Psoas muscle (tissue), 8 donors: ENCODE measurements around the gene SSC5D. TPM values are rescaled to one million over a fixed set of nuclear protein-coding genes. Genes with fewer than 3 reads are reported as not detected.
A peak's percentile ranks its signal among the peaks of the same experiment; 100 is the strongest.

Source experiments
- ATAC-seq, 4 donors: fragments of 200-7000 bp; cut with Tn5 transposase; one replicate each; pipeline ENCODE4 v1.9.1; 2020; ENCODE audit warnings: moderate library complexity in 3 of 4, mild to moderate bottlenecking in 2 of 4
- DNase-seq, 2 donors: peaks; one replicate each; pipeline ENCODE4 v3.0.0-alpha.2; 2020
- H3K27ac ChIP-seq: fragments of 200-600 bp; one replicate; pipeline ENCODE4 v1.8.0; 2022
- H3K27me3 ChIP-seq, 3 donors: fragments of 200-600 bp in 1 of 3; one replicate each; pipeline versions ENCODE4 v1.6.1 to v1.8.0; 2013 to 2022; ENCODE audit warnings: low read length in 2 of 3, mild to moderate bottlenecking in 2 of 3, moderate library complexity in 1 of 3; ENCODE audit not compliant: insufficient read depth in 3 of 3
- H3K36me3 ChIP-seq, 2 donors: fragments of 200-600 bp in 1 of 2; one replicate each; pipeline versions ENCODE4 v1.6.1 to v1.8.0; 2013 to 2022; ENCODE audit warnings: low read depth in 1 of 2, mild to moderate bottlenecking in 1 of 2, moderate library complexity in 1 of 2; ENCODE audit not compliant: insufficient read depth in 1 of 2
- H3K4me1 ChIP-seq: fragments of 200-600 bp; one replicate; pipeline ENCODE4 v1.8.0; 2022
- H3K4me3 ChIP-seq: fragments of 200-600 bp; one replicate; pipeline ENCODE4 v1.8.0; 2022; ENCODE audit warnings: mild to moderate bottlenecking
- H3K9me3 ChIP-seq: fragments of 200-600 bp; one replicate; pipeline ENCODE4 v1.8.0; 2022
- WGBS, 3 donors: extraction: QIAGEN DNeasy Blood & Tissue Kit; methylation state at CpG; one replicate each; pipeline versions ENCODE4 v1.1.6 to v1.1.7; 2013; 5-methylcytosine and 5-hydroxymethylcytosine counted together
- intact Hi-C, 2 donors: fragments of 100-400 bp; cut with DNase I; formaldehyde crosslinking; loops; one replicate each; pipeline versions ENCODE4 v1.11.0 to v1.14.2; 2022
- polyA plus RNA-seq, 3 donors: library from polyadenylated mRNA; stranded (reverse); fragments of 200-250 nt; gene quantifications; one replicate each; pipeline ENCODE4 v1.2.3, GENCODE V29; 2013
- total RNA-seq, 4 donors: library from RNA; stranded (reverse); fragmentation: NEBNext Ultra II Directional in 2 of 4; extraction: Animal tissue kit (Norgen Biotek cat#: 25700) in 2 of 4; gene quantifications; one replicate each; pipeline versions ENCODE4 v1.2.1 to v1.2.4, GENCODE V29; 2021 to 2023
- TF ChIP-seq, protein P1 (sequence below): fragments of 200-600 bp; IDR thresholded peaks from one replicate; pipeline ENCODE4 v1.8.0; 2022; ENCODE audit warnings: antibody characterized with exemption
- donor health status: healthy with polysubstance abuse.
- donor health status: DM: no; HTN: no; CAD: no; lungs with moderate emphysema.
- donor health status: Bipolar disorder and iron deficiency.
- donor health status: healthy.
- donor health status: DM: yes; HTN: yes; CAD: no.
- donor health status: DM: no; HTN: no; CAD: no.
- donor health status: DM: no; HTN: no; CAD: no.
- donor health status: DM: yes; HTN: yes; CAD: no.

The SSC5D gene
- total and polyA plus RNA-seq, 7 donors = 0.11 to 4.6 (median 1.2) TPM

- Histone ChIP-seq H3K4me1 (peaks cover 43% of the 10 kb centered on the region), H3K4me3 (no peak overlapping the region), H3K27me3 (no peaks in the 10 kb centered on the region), H3K36me3 (no peaks in the 10 kb centered on the region), H3K27ac (peak overlapping the region; percentile 94), H3K9me3 (no peaks in the 10 kb centered on the region)
- intact Hi-C loops = loop anchor here in 1 of 2 donors (5.0 kb wide), 1 partner anchor 52 kb away; the partner anchor contains the start of gene FIZ1
- ATAC-seq = peak; percentile 11 to 37 (median 17)
- DNase-seq = peak in 1 of 2 donors; percentile 70
- 72 to 76% (median 75%) methylated on average over 22 to 23 of the region's 23 CpGs for WGBS, 3 donors
- TF ChIP-seq, protein P1, sequence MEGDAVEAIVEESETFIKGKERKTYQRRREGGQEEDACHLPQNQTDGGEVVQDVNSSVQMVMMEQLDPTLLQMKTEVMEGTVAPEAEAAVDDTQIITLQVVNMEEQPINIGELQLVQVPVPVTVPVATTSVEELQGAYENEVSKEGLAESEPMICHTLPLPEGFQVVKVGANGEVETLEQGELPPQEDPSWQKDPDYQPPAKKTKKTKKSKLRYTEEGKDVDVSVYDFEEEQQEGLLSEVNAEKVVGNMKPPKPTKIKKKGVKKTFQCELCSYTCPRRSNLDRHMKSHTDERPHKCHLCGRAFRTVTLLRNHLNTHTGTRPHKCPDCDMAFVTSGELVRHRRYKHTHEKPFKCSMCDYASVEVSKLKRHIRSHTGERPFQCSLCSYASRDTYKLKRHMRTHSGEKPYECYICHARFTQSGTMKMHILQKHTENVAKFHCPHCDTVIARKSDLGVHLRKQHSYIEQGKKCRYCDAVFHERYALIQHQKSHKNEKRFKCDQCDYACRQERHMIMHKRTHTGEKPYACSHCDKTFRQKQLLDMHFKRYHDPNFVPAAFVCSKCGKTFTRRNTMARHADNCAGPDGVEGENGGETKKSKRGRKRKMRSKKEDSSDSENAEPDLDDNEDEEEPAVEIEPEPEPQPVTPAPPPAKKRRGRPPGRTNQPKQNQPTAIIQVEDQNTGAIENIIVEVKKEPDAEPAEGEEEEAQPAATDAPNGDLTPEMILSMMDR = no peak
Measured at GRCh38 chr19:55544776-55545439, 56.7 kb downstream of the SSC5D start.

DNA sequence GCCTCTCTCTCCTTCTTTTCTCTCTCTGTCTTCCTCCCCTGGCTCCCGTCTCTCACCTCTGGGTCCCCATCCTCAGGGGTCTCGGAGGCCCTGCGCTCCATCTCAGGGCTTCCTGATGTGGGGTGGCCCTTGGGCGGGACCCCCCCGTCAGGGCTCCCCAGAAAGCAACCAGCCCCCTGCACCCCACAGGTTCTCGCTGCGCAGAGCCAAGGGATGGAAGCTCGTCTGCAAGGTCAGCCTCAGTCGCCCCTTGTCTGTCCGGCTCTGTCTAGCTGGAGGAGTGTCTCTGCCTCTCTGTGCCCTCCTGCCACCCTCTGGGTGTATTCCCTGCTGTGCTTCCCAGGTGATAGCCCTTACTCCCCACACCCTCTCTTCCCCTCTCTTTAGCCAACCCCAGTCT lies 57.2 kb downstream of the SSC5D start, which contains the start of gene SBK3:
Gene SBK3, minus strand, starts transcription at position 101 of the 400 bp plus-strand sequence. Its CDS starts 0 bp downstream, at position 101.
- no peak within 1 kb of the TSS for H3K4me3 ChIP-seq

DNA sequence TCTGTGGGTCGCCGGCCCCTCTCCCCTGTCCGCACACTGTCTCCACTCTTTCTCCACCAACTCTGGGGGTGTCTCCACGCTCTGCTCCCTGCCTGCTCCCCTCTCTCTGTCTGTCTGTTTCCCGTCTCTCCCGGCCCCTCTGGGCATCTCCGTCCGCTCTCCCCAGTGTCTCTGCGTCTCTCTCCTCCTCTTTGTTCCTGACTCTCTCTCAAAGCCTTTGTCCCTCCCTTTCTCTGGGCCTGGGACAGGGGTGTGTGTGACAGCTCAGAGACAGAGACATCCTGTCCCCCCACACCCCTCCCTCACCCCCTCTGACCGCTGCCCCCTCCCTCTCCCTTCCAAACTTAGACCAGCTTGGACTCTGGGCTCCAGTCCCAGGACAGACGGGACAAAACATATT lies 57.8 kb downstream of the SSC5D start:
- WGBS, 3 donors = 41 to 53% (median 53%) methylated on average over 10 to 11 of the region's 11 CpGs
- intact Hi-C loops = loop anchor here in 1 of 2 donors (5.0 kb wide), 1 partner anchor 51 kb away; the partner anchor contains the start of gene FIZ1
- no peak overlapping the region for H3K4me3 ChIP-seq
- TF ChIP-seq, protein P1 = no peak
- DNase-seq (peak in 1 of 2 donors; percentile 86), ATAC-seq (peak; percentile 17 to 74 (median 73))
- no peaks in the 10 kb centered on the region for H3K9me3 ChIP-seq
- H3K36me3 ChIP-seq = no peaks in the 10 kb centered on the region
- peaks cover 46% of the 10 kb centered on the region for H3K4me1 ChIP-seq
- H3K27me3 ChIP-seq = no peaks in the 10 kb centered on the region
- H3K27ac ChIP-seq = peak overlapping the region; percentile 94

More for the DNA sequence above, 57.2 kb downstream of the SSC5D start, which contains the start of gene SBK3:
- Histone ChIP-seq H3K27me3 (no peaks in the 10 kb centered on the region), H3K4me1 (peaks cover 49% of the 10 kb centered on the region), H3K27ac (peak within 1 kb of the TSS; percentile 94), H3K36me3 (no peaks in the 10 kb centered on the region), H3K9me3 (no peaks in the 10 kb centered on the region)
- no peak for ATAC-seq
- WGBS, 3 donors = 90 to 94% (median 90%) methylated on average over 10 of the region's 10 CpGs
- intact Hi-C loops = loop anchor here in 1 of 2 donors (5.0 kb wide), 1 partner anchor 52 kb away; the partner anchor contains the start of gene FIZ1
- TF ChIP-seq, protein P1 = no peak
- no peak for DNase-seq

- TF ChIP-seq, protein P1 = no peak
- no peaks in the 10 kb centered on the region for H3K9me3 ChIP-seq
- DNase-seq (peak; percentile 86 to 95), ATAC-seq (peak; percentile 79 to 88 (median 80))
- WGBS, 3 donors = 4 to 14% (median 6%) methylated on average over 17 of the region's 17 CpGs
- H3K27ac ChIP-seq = peak overlapping the region; percentile 94
- H3K27me3 ChIP-seq = no peaks in the 10 kb centered on the region
- intact Hi-C loops = loop anchor here in 1 of 2 donors (5.0 kb wide), 1 partner anchor 50 kb away; the partner anchor contains the start of gene FIZ1
- no peak overlapping the region for H3K4me3 ChIP-seq
- H3K36me3 ChIP-seq = no peaks in the 10 kb centered on the region
- H3K4me1 ChIP-seq = peaks cover 46% of the 10 kb centered on the region
Measured at GRCh38 chr19:55546822-55547614, 58.8 kb downstream of the SSC5D start.
